DMS153 (cell line): ENCODE data around the gene GMPPA.
A peak's percentile ranks its signal among the peaks of the same experiment; 100 is the strongest.

Experiments used
- DNase-seq: peaks from one replicate; lab custom pipeline; 2025; lab: John Stamatoyannopoulos, UW

The GMPPA gene

DNA sequence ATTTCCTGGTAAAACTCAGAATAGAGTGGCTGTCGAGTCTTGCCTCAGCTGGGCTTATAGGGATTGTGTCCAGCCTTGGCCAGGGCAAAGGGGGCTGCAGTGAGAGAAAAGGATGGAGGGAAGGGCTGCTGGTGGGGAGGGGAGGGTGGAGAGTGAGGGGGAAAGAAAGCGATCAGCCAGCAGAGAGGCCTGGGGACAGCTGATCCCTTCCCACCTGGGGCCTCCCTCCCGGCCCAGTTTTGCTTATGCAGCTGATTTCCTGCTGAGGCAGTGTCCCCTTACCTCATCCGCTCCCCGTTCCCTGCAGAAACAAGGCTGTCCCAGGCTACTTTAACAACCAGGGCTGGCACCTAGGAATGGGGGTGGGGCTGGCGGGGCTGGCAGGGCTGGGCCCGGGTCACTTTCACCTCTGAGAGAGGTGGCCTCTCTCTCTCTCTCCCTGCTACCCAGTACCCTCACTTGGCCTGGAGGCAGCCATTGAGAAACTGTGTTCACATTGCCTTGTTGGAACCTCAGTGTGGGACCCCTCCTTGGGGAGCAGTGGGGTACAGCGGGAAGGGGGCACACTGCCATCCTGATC, 12.2 kb upstream of the GMPPA start:
- no peak for DNase-seq

DNA sequence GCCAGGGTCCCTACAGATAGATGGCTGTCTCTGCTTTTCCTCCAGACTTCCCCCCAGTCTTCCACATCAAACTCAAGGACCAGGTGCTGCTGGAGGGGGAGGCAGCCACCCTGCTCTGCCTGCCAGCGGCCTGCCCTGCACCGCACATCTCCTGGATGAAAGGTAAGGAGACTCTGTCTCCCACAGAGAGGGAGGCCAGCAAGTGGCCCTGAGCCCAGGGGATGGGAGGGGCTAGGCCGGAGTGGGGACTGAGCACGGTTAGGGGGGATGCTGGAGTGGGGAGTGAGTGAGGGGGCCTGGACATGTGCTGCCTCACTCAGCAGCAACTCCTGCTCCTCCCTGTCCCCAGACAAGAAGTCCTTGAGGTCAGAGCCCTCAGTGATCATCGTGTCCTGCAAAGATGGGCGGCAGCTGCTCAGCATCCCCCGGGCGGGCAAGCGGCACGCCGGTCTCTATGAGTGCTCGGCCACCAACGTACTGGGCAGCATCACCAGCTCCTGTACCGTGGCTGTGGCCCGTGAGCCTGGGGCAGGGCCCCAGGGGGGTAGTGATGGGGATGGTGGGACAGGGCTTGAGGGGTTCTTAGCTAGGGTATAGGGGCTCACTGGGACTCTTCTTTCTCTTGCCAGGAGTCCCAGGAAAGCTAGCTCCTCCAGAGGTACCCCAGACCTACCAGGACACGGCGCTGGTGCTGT, 10.4 kb upstream of the GMPPA start:
- DNase-seq: no peak

DNA sequence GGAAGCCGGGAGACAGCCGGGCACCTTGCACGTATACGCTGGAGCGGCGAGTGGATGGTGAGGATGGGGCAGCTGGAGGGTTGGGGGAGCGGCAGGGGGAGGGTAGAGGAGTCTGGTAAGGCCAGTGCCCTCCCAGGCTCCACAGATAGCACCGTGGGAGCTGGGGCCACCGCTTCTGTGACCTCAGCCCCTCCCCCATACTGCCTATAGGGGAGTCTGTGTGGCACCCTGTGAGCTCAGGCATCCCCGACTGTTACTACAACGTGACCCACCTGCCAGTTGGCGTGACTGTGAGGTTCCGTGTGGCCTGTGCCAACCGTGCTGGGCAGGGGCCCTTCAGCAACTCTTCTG, 9.9 kb upstream of the GMPPA start:
- no peak for DNase-seq

DNA sequence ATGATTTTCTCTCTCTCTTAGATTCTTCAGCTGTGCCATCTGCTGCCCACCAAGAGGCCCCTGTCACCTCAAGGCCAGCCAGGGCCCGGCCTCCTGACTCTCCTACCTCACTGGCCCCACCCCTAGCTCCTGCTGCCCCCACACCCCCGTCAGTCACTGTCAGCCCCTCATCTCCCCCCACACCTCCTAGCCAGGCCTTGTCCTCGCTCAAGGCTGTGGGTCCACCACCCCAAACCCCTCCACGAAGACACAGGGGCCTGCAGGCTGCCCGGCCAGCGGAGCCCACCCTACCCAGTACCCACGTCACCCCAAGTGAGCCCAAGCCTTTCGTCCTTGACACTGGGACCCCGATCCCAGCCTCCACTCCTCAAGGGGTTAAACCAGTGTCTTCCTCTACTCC, 9.4 kb upstream of the GMPPA start:
- DNase-seq: no peak

DNA sequence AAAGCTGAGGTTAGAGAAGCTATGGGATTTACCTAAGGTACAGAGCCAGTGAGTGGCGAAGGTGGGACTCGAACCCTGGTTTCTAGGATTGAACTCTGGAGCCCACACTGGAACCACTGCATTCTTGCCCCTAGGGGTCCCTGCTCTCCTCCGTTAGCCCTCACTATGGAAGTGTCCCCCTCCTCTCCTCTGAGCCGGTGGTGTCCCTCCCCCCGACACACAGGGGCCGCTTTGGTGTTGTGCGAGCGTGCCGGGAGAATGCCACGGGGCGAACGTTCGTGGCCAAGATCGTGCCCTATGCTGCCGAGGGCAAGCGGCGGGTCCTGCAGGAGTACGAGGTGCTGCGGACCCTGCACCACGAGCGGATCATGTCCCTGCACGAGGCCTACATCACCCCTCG, 8.5 kb upstream of the GMPPA start:
- DNase-seq: no peak

DNA sequence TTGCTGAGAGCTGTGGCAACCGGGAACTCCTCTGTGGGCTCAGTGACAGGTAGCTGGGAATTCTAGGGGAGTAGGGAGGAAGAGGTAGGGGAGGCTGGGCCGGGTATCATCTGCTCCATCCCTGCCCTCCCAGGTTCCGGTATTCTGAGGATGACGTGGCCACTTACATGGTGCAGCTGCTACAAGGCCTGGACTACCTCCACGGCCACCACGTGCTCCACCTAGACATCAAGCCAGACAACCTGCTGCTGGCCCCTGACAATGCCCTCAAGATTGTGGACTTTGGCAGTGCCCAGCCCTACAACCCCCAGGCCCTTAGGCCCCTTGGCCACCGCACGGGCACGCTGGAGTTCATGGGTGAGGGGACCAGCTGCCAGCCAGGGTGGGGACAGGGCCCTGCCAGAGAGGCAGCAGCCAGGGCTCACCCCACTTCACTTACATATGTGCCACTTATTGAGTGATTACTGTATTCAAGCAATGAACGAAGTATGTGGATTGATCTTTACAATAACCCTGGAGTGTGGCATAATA, 8.0 kb upstream of the GMPPA start:
- DNase-seq: no peak

DNA sequence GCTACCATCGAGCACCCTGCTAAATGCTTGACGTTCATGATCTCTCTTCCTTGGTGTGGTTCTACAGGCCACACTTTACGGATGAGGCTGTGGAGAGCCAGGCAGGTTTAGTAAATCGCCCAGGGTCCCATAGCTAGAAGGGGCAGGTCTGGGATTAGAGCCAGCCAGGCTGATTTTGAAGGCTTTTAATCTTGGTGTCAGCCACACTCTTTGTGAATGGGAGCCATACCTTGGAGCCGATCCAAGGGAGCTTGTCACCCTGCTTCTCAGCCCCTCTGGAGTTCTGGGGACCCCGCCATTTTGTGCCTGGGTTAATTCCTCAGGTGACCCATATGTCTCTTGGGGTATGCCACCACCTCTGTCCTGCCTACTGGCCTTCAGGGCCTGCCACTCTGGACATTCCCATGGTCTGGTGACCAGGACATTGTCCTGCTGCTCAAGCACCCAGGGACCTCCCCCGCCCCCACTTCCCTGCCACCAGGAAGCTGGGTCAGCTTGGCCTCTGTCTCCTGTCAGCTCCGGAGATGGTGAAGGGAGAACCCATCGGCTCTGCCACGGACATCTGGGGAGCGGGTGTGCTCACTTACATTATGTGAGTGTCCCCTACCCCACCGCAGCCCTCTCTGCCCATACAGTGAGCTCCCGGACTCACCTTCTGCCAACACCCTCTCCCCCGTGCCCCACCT, 7.3 kb upstream of the GMPPA start:
- DNase-seq: no peak

DNA sequence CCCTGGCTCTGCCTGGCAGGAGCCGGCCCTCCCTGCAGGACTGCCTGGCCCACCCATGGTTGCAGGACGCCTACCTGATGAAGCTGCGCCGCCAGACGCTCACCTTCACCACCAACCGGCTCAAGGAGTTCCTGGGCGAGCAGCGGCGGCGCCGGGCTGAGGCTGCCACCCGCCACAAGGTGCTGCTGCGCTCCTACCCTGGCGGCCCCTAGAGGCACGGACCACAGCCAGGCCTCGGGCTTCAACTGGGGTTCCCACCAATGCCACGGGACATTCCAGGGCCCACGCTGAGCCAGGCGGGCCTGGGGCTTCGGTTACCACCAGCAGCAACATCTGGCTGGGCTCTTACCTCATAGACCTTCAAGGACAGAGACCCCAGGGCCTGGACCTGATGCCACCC, 6.1 kb upstream of the GMPPA start:
- DNase-seq: no peak

DNA sequence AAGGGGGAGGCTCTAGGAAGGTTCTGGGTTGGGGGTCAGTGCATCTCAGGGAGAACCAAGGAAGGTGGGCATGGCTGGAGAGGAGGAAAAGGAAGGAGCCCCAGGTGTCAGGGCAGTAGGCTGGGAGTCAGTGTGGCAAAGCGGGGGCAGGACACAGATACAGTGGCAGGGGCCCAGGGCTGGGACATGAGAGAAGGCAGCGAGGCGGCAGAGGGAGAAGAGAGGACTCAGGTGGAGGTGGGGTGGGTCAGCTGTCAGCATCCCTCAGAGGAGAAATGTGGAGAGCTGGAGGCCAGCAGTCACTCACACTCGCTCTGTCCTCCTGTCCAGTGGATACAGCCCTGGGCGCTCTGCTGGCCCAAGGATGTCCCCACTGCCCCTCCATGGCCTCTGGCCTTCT, 5.6 kb upstream of the GMPPA start:
- DNase-seq: no peak

DNA sequence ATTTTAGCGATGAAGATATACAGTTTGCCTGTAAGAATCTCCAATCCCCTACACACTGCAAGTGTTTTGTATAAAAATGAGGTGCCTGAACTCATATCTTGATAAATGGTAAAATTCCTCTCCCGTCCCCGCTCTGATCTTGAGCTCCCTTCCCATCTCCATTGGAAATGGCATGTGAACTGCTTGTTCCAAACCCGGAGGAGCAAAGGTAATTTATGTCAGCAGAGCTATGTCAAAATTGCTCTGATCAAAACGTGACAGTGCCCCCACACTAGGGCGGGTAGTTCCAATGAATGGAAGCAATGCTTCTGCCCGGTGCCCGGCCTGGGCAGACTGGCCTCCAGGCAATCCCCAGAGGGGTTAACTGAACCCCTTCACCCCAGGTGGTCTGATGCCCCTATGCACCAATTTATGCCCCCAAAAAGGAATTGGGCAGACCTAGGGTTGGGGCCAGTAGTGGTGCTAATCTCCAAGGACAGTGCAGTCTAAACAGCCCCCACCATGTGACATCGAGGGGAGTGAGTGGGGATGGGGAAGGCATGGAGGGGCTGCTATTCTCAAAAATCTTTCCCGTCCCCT, 3.6 kb upstream of the GMPPA start:
- no peak for DNase-seq

DNA sequence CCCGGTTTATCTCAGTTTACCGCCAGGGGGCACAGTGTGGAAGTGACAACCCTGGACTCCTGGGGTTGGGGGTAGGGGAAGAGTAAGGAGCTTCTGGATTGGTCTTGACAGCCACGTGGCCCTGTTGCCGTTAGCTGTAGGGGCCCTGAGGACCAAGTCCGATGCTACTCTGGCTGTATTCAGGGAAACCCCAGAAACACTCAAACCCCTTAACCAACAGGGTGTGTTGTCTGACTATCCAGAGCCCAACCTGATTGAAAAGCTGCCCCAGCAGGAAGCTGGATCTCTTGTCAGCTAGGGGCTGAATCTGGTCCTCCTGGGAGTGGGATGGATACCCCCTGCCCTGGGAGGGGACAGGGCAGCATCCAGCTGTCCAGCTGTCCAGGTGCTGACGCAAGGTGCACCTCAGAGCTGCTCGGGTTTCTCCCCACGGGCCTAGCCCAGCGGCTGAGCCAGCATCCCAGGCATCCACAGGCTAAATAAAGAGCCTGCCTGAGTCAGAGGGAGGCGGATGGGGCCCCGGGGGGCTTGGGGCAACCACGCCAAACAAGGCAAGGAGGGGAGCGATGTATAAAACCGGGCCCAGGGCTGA, 3.1 kb upstream of the GMPPA start:
- DNase-seq: peak; percentile 32

DNA sequence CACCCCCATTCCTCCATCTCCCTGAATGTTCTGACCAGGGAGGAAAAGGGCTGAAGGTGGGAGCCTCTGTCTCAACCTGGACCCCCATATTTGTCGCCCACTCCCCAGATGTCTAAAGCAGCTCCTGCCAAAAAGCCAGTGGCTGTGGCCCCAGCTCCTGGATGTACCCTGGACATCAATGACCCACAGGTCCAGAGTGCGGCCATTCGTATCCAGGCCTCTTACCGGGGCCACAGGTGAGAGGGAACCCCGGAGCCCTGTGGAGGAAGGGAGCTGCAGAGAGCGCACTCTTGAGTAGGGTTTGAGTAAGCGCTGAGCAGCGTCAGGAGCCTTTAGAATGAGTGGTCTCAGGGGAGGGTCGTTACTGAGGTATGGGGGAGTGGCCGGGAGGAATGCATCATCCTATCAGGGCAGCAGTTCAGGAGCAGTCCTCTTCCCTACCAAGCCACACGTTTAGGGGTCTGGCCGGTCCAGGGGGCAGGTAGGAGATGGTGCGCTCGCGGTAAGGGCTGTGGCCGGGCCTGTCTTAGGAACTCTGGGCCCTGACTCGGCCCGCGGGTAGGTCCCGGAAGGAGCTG, 2.4 kb upstream of the GMPPA start:
- no peak for DNase-seq

DNA sequence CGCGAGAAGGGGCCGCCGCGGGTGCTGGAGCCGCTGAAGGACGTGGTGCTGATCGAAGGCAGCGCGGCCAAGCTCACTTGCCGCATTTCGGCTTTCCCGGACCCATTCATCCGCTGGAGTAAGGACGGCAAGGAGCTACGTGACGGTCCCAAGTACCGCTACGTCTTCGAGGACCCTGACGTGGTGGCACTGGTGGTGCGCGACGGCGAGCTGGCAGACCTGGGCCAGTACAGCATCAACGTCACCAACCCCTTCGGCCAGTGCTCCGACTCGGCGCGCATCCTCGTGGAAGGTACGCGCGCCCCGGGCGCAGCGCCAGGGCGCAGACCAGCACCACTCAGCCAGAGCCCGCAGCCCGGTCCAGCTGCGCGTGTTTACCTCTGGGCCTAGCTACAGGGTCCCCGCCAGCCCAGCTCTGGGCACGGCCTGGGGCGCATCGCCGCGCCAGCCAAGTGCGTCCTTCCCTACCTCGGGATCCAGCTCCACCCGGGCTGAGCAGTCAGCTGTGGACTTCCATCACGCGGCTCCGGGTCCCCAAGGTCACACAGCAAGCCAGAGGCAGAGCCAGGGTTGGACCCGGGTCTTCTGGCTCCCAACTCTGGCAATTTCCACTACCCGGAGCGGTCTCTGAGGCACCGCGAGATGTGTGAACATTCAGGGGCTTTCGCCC, 1.7 kb upstream of the GMPPA start:
- no peak for DNase-seq

DNA sequence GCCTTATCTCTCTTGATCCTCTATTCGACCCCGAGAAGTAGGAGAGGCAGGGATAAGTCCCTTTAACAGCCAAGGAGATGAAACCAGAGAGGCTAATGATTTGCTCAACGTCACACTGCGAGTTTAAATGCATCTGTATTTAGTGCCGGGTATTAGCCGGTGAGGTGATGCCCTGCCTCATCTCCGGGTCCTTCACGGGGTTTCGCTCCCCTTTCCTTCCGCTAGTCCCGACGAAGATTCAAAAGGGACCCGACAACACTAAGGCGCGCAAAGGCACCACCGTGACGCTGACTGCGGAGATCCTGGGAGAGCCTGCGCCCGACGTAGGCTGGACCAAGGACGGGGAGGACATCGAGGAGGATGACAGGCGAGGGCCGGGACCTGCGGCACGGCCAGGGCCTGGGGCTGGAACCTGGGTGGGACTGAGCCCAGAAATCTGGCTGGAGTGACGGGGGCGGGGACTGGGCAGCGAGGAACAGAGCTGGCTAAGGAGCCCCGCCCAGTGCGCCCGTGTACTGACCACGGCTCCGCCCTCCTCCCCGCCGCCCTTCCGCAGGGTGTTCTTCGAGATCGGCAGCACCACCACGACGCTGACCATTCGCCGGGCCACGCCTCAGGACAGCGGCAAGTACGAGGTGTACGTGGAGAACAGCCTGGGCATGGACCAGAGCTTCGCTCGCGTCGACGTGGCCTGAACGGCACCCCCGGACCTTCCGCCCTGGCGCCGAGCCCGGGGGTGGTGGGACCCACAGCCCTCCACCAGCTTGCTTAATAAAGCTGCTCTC, 1.0 kb upstream of the GMPPA start:
- no peak for DNase-seq

DNA sequence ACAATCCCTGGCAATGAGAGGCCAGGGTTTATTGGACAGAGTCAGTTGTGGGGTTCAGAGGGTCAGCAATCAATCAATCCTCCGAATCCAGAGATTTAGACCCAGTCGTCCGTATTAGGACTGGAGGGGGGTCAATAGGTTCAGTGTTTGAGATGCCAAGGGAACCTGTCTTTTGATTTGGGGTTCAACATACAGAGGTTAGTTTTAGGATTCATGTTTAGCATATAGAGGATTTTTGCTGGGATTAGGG, 292 bp downstream of the GMPPA start:
- DNase-seq: no peak

DNA sequence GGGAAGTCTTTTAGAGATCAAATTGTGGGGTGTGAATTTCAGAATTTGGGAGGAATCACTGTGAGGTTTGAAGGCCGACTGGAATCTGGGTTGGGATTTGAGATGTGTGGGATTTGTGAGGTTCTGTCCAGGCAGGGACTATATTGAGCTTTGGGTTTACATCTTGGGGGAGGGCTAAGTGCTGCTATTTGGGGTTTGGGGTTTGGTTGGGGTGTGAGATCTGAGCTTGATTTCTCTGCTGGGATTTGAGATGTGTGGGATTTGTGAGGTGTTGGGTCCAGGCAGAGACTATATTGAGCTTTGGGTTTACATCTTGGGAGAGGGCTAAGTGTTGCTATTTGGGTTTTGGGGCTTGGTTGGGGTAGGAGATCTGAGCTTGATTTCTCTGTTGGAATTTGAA, 864 bp downstream of the GMPPA start:
- no peak for DNase-seq

DNA sequence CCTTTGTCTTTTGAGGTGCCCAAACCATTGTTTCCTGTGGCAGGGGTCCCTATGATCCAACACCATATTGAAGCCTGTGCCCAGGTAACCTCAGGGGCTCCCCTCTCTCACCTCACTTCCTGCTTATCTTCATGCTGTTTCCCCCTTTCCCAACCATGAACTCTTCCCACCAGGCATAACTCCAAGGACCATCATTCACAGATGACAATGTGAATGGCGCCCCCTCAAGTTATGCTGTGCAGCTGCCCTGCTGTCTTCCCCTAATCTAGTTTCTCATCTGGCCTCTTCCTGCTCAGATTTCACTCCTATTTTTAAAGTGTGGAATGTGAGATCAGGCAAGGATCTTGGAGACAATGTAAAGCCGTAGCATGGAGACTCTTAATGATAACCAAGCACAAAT, 1.4 kb downstream of the GMPPA start:
- no peak for DNase-seq

DNA sequence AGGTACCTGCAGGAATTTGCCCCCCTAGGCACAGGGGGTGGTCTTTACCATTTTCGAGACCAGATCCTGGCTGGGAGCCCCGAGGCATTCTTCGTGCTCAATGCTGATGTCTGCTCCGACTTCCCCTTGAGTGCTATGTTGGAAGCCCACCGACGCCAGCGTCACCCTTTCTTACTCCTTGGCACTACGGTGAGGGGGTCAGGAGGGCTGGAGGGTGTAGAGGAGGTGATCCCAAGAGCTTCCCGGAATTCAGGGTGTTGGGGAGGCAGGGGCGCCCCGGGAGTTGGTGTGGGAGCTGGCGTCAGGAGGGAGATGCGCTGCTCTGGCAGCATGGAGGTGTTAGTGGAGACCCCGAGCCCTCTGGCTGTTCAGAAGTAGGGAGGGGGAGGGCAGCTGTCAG, 3.2 kb downstream of the GMPPA start:
- DNase-seq: no peak

DNA sequence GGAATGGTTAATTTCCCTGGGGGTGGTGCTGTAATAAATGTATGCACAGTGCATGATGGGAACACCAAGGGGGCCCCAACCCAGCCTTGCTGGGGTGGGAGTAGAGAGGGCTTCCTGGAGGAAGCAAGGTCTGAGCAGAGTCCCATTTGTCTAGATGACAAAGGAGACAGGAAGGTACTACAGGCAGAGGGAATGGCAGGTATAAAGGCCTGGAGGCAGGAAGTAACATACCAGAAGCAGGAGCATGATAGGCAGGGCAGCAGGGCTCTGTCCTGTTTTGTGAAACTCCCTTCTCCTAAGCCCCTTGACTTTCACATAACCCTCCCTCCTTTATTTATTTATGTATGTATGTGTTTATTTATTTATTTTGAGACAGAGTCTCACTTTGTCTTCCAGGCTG, 3.9 kb downstream of the GMPPA start:
- DNase-seq: no peak

DNA sequence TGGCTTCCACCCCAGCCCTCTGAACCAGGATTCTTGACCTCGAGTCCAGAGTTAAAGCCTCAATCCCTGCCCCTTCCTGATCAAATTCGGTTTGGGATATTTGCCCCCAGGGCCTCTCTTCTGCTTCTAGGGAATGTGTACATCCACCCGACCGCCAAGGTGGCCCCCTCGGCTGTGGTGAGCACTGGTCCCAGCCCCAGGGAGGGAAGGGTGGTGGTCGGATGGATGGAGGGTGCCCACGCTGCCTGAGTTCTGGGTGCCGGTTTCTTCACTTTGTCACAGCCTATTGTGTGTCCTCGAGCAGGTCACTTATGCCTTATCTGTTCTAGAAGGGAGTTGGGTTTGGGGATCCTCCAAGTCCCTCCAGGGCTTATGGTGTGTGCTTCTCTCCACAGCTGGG, 6.9 kb downstream of the GMPPA start:
- no peak for DNase-seq

DNA sequence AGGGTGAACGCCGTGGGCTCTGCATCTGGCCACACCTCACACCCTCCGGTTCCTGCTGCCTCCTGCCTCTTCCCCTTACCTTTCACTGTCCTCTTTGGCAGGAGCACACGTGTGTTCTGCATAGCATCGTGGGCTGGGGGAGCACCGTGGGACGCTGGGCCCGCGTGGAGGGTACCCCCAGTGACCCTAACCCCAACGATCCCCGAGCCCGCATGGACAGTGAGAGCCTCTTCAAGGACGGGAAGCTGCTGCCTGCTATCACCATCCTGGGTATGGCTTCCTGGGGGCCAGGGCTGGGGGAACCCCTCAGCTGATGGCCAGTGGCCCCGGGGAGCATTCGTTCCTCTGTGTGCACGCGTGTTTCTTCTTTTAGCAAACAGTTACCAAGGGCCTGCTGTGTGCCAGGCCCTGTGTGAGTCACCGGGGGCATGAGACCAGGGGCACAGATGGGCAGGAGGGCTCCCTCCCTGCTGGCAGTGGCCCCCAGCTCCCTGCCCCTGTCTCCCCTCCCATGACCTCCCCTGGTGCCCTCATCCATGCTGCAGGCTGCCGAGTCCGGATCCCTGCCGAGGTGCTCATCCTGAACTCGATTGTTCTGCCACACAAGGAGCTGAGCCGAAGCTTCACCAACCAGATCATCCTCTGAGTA, 7.6 kb downstream of the GMPPA start:
- DNase-seq: no peak
